HT1080 (cell line): ENCODE results near the gene IFT25. TPM values are rescaled to one million over a fixed set of nuclear protein-coding genes. Genes with fewer than 3 reads are reported as not detected.
"Not testable (repeated sequence)": the region's sequence is repeated elsewhere in the genome, so short reads cannot be mapped to it uniquely, and the experiment has no call there.

Experiments used
- DNase-seq: peaks from one replicate; pipeline ENCODE4 v3.0.0-alpha.2; 2015; ENCODE audit warnings: low read depth
- polyA plus RNA-seq, 2 experiments: library from polyadenylated mRNA; depleted of rRNA; stranded (reverse); fragments of >200 nt; gene quantifications; 2 replicates each; pipeline ENCODE4 v1.2.3, GENCODE V29; 2015
- total RNA-seq: library from RNA; depleted of rRNA; stranded (reverse); fragments of >200 nt; shearing (Covaris generic); gene quantifications from 2 replicates; pipeline ENCODE4 v1.2.3, GENCODE V29; 2014; rRNA removed

Gene IFT25
- 44.7 and 58.5 TPM in 2 replicates for total RNA-seq
- 35.7 and 40.6 TPM in 2 replicates for polyA plus RNA-seq (2015; cell fraction: cytosol; rRNA removed)
- 25.9 and 27.1 TPM in 2 replicates for polyA plus RNA-seq (2015; cell fraction: nucleus; rRNA removed)

DNA sequence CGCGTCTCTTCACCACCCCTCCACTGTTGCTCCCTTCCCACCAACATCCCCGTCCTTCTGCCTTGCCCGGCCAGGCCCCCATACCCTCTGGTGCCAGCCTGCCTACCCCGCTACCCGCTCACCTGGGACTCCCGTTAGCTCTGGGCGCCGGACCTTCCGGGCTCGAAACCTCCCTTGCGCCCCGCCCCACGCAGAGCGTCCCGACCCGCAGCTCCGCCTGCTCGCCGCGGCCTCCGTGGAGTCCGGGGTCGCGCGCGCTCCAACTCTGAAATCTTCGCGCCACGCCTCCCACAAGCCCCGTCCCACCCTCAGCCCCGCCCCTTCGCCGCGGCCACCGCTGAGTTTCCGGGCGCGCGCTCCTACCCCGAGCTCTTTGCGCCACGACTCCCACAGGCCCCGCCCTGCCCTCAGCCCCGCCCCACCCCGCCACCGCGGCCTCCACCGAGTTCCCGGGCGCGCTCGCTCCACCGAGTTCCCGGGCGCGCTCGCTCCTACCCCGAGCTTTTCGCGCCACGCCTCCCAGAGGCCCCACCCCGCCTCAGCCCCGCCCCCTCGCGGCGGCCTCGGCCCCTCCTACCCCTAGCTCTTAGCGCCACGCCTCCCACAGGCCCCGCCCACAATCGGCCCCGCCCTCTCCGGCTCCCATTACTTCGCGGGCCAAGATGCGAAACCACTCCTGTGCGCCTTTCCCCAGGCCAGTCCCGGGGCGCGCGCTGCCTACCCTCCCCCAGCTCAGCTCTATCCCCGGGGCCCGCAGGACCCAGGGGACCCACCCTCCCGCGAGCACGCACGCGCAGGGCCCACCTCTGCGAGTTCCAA, at the start of gene IFT25:
Gene IFT25 (minus strand): TSS at position 267 of the 819 bp plus-strand sequence. CDS start 5,617 bp downstream, outside the sequence.
- peak; percentile 83 for DNase-seq

DNA sequence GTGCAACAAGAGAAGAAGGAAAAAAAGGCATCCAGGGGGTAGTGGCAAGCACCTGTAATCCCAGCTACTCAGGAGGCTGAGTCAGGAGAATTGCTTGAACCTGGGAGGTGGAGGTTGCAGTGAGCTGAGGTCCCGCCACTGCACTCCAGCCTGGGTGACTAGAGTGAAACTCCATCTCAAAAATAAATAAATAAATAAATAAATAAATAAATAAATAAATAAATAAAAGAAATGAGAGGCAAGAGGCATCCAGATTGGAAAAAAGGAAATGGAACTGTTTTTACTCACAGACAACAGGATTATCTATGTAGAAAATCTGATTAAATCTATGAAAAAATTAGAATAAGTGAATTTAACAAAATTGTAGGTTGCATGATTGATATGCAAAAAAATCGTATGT, 49.0 kb upstream of the IFT25 start:
- not testable (repeated sequence) for DNase-seq

- DNase-seq, result no peak
These were observed 46.8 kb upstream of the IFT25 start for GRCh38 chr1:53992085-53992874.

GRCh38 chr1:53987880-53988279, 42.4 kb upstream of the IFT25 start:
- DNase-seq, result no peak

DNA sequence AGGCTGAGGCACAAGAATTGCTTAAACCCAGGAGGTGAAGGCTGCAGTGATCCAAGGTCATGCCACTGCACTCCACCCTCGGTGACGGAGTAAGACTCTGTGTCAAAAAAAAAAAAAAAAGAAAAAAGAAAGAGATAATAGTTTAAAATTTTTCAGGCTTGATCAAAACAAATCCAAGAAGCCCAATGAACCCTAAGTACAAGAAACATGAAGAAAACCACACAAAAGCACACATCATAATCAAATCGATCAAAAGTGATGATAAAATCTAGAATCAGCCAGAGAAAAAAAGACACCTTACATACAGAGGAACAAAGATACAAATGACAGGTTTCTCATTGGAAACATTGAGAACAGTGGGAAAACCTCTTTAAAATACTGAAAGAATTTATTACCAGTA, 41.0 kb upstream of the IFT25 start:
- no peak for DNase-seq

DNA sequence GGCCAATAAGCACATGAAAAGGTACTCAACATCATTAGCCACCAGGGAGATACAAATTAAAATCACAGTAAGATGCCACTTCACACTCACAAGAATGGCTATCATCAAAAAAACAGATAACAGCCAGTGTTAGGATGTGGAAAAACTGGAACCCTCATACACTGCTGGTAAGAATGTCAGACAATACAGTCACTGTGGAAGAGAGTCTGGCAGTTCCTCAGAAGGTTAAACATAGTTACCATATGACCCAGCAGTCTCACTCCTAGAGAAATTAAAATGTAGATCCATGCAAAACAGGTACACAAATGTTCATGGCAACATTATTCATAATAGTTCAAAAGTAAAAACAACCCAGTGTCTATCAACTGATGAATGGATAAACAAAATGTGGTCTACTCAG, 39.2 kb upstream of the IFT25 start:
- no peak for DNase-seq

GRCh38 chr1:53982763-53983104, 37.2 kb upstream of the IFT25 start:
- no peak for DNase-seq

DNA sequence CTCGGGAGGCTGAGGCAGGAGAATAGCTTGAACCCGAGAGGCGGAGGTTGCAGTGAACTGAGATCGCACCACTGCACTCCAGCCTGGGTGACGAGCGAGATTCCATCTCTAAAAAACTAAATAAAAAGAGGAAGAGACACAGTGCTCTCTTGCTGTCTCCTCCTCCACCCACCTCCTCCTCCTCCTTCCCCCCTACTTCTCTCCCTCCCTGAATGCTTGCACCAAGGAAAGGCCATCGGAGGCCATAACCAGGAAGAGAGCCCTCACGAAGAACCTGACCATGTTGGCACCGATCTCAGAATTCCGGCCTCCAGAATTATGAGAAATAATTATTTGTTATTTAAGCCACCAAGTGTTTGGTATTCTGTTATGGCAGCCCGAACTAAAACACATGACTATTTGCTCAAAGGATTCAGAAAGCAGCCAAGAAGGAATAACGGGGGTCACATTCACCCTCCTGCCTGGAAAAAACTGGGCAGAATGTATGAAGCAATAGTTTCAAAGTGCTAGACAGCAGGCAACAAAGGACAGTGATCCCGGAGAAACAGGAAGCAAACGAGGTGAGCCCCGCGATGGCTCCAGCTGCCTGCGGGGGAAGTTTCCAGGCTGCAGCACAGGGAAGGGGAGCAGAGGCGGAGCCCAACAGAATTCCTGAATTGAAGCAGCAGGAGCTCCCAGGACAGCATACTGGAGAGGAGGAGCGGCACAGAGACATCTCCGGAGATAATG, 36.7 kb upstream of the IFT25 start:
- peak; percentile 8 for DNase-seq

GRCh38 chr1:53981220-53981619, 35.7 kb upstream of the IFT25 start:
- peak; percentile 50 for DNase-seq

DNA sequence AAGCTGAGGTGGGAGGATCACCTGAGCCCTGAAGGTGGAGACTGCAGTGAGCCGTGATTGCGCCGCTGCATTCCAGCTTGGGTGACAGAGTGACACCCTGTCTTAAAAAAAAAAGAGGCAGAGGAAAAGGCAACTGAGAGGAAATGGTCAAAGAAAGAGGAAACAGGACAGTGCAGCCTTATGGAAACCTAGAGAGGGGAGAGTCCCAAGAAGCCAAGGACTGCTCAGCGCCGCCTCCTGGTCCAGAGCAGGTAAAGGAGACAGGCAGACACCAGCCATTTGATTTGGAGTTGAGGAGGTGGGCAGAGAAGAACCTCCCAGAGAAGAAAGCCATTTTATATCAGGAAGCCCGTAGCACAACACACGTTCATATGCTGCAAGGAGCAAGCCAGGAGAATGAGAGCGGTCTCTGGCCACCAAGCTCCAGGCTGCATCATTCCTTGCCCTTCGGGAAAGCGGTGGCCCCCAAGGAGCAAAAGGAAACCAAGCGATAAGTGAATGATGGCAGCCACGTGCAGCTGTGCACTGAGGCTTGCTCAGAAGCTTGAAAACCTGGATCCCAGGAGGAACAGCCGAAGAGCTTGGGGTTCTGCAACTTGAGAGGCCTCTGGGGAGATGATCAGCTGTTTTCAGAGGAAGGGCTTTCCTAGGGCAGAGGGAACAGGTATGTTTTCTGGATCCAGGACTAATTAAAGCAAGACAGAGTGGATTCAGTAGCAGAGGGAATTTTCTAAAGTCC, 34.4 kb upstream of the IFT25 start:
- DNase-seq, result no peak

DNA sequence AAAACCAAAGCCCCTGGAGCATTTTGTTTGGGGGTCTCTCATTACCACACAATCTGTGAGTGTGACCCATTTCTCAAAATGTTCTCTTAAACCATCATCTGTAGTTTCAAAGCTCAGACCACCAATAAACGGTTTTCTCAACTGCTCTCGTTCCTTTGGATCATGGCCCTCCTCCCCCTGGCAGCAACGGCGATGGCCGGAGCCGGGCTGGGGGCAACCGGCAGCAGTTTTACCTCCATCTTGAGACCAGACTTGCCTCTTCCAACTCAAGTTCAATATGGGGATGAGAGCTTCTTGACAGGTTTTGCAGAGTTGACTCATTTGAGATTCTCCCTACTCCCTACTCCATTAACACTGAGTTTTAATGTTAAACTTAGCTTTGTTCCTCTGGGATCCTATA, 30.4 kb upstream of the IFT25 start:
- DNase-seq, result no peak

GRCh38 chr1:53971718-53972117, 26.2 kb upstream of the IFT25 start:
- DNase-seq, result no peak

DNA sequence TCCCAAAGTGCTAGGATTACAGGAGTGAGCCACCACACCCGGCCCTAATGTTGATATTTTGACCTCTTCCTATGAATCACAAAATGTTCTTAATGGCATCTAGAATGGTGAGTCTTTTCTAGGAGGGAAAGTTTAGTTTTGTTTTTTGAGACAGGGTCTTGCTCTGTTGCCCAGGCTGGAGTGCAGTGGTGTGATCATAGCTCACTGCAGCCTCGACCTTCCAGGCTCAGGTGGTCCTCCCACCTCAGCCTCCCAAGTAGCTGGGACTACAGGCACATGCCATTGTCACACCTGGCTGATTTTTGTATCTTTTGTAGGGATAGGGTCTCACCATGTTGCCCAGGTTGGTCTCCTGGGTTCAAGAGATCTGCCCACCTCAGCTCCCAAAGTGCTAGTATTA, 23.8 kb upstream of the IFT25 start:
- not testable (repeated sequence) for DNase-seq

- DNase-seq, result peak; percentile 15
These were observed 22.6 kb upstream of the IFT25 start for GRCh38 chr1:53968125-53968513.

DNA sequence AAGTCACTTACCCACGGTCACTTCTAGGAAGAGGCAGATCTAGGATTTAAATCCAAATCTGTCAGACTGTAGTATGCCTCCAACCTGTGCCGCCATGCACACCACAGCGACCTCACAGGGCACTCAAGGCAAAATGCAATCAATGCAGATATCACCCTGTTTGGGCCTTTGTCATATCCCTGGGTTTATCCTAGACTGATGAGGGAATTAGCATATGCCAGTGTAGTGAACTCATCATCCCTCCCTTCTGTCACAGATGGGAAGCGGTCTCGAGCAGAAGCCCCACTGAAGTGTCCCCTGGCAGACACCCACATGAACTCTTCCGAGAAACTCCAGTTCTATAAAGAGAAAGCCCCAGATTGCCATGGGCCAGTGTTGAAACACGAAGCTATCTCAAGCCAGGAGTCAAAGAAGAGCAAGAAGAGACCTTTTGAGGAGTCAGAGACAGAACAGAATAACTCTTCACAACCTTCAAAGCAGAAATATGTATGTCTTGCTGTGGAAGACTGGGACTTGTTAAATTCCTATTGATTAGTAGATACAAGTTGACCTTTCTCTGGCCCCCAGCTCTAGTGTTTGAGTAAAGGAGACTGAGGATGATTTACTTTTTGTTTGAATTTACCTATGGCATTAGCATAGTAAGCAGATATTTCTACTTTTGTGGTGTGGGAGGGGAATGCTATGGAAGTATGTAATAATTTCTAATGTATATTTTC, 22.1 kb upstream of the IFT25 start:
- DNase-seq, result no peak

DNA sequence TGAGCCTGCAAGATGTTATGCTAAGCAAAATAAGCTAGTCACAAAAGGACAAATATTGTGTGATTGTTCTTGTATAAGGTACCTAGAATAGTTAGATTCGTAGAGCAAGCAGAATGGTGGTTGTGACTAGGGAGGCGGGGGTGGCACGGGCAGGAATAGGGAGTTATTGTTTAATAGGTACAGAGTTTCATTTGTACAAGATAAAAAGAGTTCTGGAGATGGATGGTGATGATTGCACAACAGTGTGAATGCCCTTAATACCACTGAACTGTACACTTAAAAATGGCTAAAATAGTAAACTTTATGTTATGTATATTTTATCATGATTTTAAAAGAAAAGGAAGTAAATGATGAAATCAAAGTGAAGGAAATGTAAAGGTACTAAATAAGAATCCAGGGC, 21.3 kb upstream of the IFT25 start:
- no peak for DNase-seq

- DNase-seq, result no peak
These were observed 18.6 kb upstream of the IFT25 start for GRCh38 chr1:53964109-53964508.

GRCh38 chr1:53963460-53963859, 18.0 kb upstream of the IFT25 start:
- DNase-seq, result no peak

- no peak for DNase-seq
These were observed 16.9 kb upstream of the IFT25 start for GRCh38 chr1:53962395-53962794.

- peak; percentile 47 for DNase-seq
These were observed 14.3 kb upstream of the IFT25 start for GRCh38 chr1:53959664-53960250.
